ENCODE measurements around the gene GRIN3B.
A peak's percentile ranks its signal among the peaks of the same experiment; 100 is the strongest.

GRIN3B gene

GRCh38 chr19:1042689-1043511 lies 42.7 kb downstream of the GRIN3B start:
- Histone ChIP-seq H3K4me3 (ENCODE audit: low read length) (no peak overlapping the region), H3K27me3 (ENCODE audit: insufficient read depth, low read length) (no peaks in the 10 kb centered on the region), H3K9ac (ENCODE audit: low read depth, low read length) (no peak overlapping the region), H3K9me3 (ENCODE audit: insufficient read depth, low read depth, low read length) (no peaks in the 10 kb centered on the region), H3K4me1 (ENCODE audit: insufficient read depth, low read length) (no peaks in the 10 kb centered on the region), H3K27ac (ENCODE audit: low read depth, low read length) (no peak overlapping the region), H3K36me3 (ENCODE audit: insufficient read depth, low read length) (peaks cover 6% of the 10 kb centered on the region)
- 83% methylated on average over 23 of the region's 23 CpGs for WGBS

- Histone ChIP-seq H3K9me3 (ENCODE audit: insufficient read depth, low read depth, low read length) (no peaks in the 10 kb centered on the region), H3K27me3 (ENCODE audit: insufficient read depth, low read length) (no peaks in the 10 kb centered on the region), H3K36me3 (ENCODE audit: insufficient read depth, low read length) (no peaks in the 10 kb centered on the region), H3K9ac (ENCODE audit: low read depth, low read length) (no peak overlapping the region), H3K27ac (ENCODE audit: low read depth, low read length) (no peak overlapping the region), H3K4me3 (ENCODE audit: low read length) (no peak overlapping the region), H3K4me1 (ENCODE audit: insufficient read depth, low read length) (no peaks in the 10 kb centered on the region)
- 72% methylated on average over 10 of the region's 10 CpGs for WGBS
Observed at GRCh38 chr19:1045247-1045603, 45.0 kb downstream of the GRIN3B start.

- Histone ChIP-seq H3K27me3 (ENCODE audit: insufficient read depth, low read length) (no peaks in the 10 kb centered on the region), H3K36me3 (ENCODE audit: insufficient read depth, low read length) (no peaks in the 10 kb centered on the region), H3K9ac (ENCODE audit: low read depth, low read length) (no peak overlapping the region), H3K4me1 (ENCODE audit: insufficient read depth, low read length) (no peaks in the 10 kb centered on the region), H3K4me3 (ENCODE audit: low read length) (no peak overlapping the region), H3K9me3 (ENCODE audit: insufficient read depth, low read depth, low read length) (no peaks in the 10 kb centered on the region), H3K27ac (ENCODE audit: low read depth, low read length) (no peak overlapping the region)
- WGBS: 90% methylated on average over 33 of the region's 33 CpGs
Observed at GRCh38 chr19:1046117-1046626, 46.0 kb downstream of the GRIN3B start.

GRCh38 chr19:1046836-1047695 lies 46.8 kb downstream of the GRIN3B start:
- no peaks in the 10 kb centered on the region for H3K27me3 ChIP-seq (ENCODE audit: insufficient read depth, low read length)
- H3K4me1 ChIP-seq (ENCODE audit: insufficient read depth, low read length): no peaks in the 10 kb centered on the region
- no peaks in the 10 kb centered on the region for H3K36me3 ChIP-seq (ENCODE audit: insufficient read depth, low read length)
- H3K27ac ChIP-seq (ENCODE audit: low read depth, low read length): no peak overlapping the region
- 94% methylated on average over 77 of the region's 77 CpGs for WGBS
- no peaks in the 10 kb centered on the region for H3K9me3 ChIP-seq (ENCODE audit: insufficient read depth, low read depth, low read length)
- H3K9ac ChIP-seq (ENCODE audit: low read depth, low read length): no peak overlapping the region
- H3K4me3 ChIP-seq (ENCODE audit: low read length): no peak overlapping the region

GRCh38 chr19:1047696-1048147 lies 47.5 kb downstream of the GRIN3B start:
- H3K27me3 ChIP-seq (ENCODE audit: insufficient read depth, low read length): no peaks in the 10 kb centered on the region
- no peaks in the 10 kb centered on the region for H3K9me3 ChIP-seq (ENCODE audit: insufficient read depth, low read depth, low read length)
- H3K9ac ChIP-seq (ENCODE audit: low read depth, low read length): no peak overlapping the region
- no peaks in the 10 kb centered on the region for H3K36me3 ChIP-seq (ENCODE audit: insufficient read depth, low read length)
- no peak overlapping the region for H3K4me3 ChIP-seq (ENCODE audit: low read length)
- WGBS: 91% methylated on average over 20 of the region's 20 CpGs
- H3K27ac ChIP-seq (ENCODE audit: low read depth, low read length): no peak overlapping the region
- no peaks in the 10 kb centered on the region for H3K4me1 ChIP-seq (ENCODE audit: insufficient read depth, low read length)

- Histone ChIP-seq H3K27ac (ENCODE audit: low read depth, low read length) (no peak overlapping the region), H3K9ac (ENCODE audit: low read depth, low read length) (no peak overlapping the region), H3K4me3 (ENCODE audit: low read length) (no peak overlapping the region), H3K27me3 (ENCODE audit: insufficient read depth, low read length) (no peaks in the 10 kb centered on the region), H3K9me3 (ENCODE audit: insufficient read depth, low read depth, low read length) (no peaks in the 10 kb centered on the region), H3K4me1 (ENCODE audit: insufficient read depth, low read length) (no peaks in the 10 kb centered on the region), H3K36me3 (ENCODE audit: insufficient read depth, low read length) (no peaks in the 10 kb centered on the region)
- 88% methylated on average over 15 of the region's 17 CpGs for WGBS
Observed at GRCh38 chr19:1049106-1049505, 48.9 kb downstream of the GRIN3B start.

- WGBS: 52% methylated on average over 7 of the region's 11 CpGs
- H3K36me3 ChIP-seq (ENCODE audit: insufficient read depth, low read length): 0 out of 2 replicates have a peak, but pooled peaks cover 1% of the 10 kb centered on the region
- no peaks in the 10 kb centered on the region for H3K9me3 ChIP-seq (ENCODE audit: insufficient read depth, low read depth, low read length)
Observed at GRCh38 chr19:1049800-1050199, 49.6 kb downstream of the GRIN3B start.

GRCh38 chr19:1050989-1051788 lies 51.0 kb downstream of the GRIN3B start:
- Histone ChIP-seq H3K9me3 (ENCODE audit: insufficient read depth, low read depth, low read length) (0 out of 2 replicates have a peak, but pooled peaks cover 3% of the 10 kb centered on the region), H3K27me3 (ENCODE audit: insufficient read depth, low read length) (no peaks in the 10 kb centered on the region), H3K4me3 (ENCODE audit: low read length) (no peak overlapping the region), H3K27ac (ENCODE audit: low read depth, low read length) (peak overlapping the region; percentile 25; the same call in 1 of the 2 replicates), H3K36me3 (ENCODE audit: insufficient read depth, low read length) (peaks cover 10% of the 10 kb centered on the region; the same call in 1 of the 2 replicates), H3K4me1 (ENCODE audit: insufficient read depth, low read length) (no peaks in the 10 kb centered on the region), H3K9ac (ENCODE audit: low read depth, low read length) (no peak overlapping the region)
- 57% methylated on average over 31 of the region's 31 CpGs for WGBS

More at GRCh38 chr19:1049800-1050199, 49.6 kb downstream of the GRIN3B start:
- Histone ChIP-seq H3K27ac (ENCODE audit: low read depth, low read length) (no peak overlapping the region), H3K4me1 (ENCODE audit: insufficient read depth, low read length) (no peaks in the 10 kb centered on the region), H3K4me3 (ENCODE audit: low read length) (no peak overlapping the region), H3K9ac (ENCODE audit: low read depth, low read length) (no peak overlapping the region), H3K27me3 (ENCODE audit: insufficient read depth, low read length) (no peaks in the 10 kb centered on the region)

- Histone ChIP-seq H3K9me3 (ENCODE audit: insufficient read depth, low read depth, low read length) (peaks cover 9% of the 10 kb centered on the region; the same call in 1 of the 2 replicates), H3K4me1 (ENCODE audit: insufficient read depth, low read length) (no peaks in the 10 kb centered on the region), H3K9ac (ENCODE audit: low read depth, low read length) (no peak overlapping the region), H3K36me3 (ENCODE audit: insufficient read depth, low read length) (peaks cover 15% of the 10 kb centered on the region; the same call in 1 of the 2 replicates), H3K4me3 (ENCODE audit: low read length) (no peak overlapping the region), H3K27me3 (ENCODE audit: insufficient read depth, low read length) (no peaks in the 10 kb centered on the region), H3K27ac (ENCODE audit: low read depth, low read length) (no peak overlapping the region)
- WGBS: 69% methylated on average over 17 of the region's 17 CpGs
Observed at GRCh38 chr19:1051791-1052190, 51.6 kb downstream of the GRIN3B start.

GRCh38 chr19:1052349-1052975 lies 52.2 kb downstream of the GRIN3B start:
- 79% methylated on average over 3 of the region's 5 CpGs for WGBS
- Histone ChIP-seq H3K27me3 (ENCODE audit: insufficient read depth, low read length) (no peaks in the 10 kb centered on the region), H3K27ac (ENCODE audit: low read depth, low read length) (no peak overlapping the region)

More at GRCh38 chr19:1052349-1052975, 52.2 kb downstream of the GRIN3B start:
- Histone ChIP-seq H3K9ac (ENCODE audit: low read depth, low read length) (no peak overlapping the region), H3K36me3 (ENCODE audit: insufficient read depth, low read length) (peaks cover 19% of the 10 kb centered on the region; the same call in 1 of the 2 replicates), H3K9me3 (ENCODE audit: insufficient read depth, low read depth, low read length) (peaks cover 16% of the 10 kb centered on the region), H3K4me1 (ENCODE audit: insufficient read depth, low read length) (no peaks in the 10 kb centered on the region), H3K4me3 (ENCODE audit: low read length) (no peak overlapping the region)

Data from HUES64 (cell line).